Kidney (tissue), 14 donors: ENCODE results near the gene ATP6V1B1. TPM values are rescaled to one million over a fixed set of nuclear protein-coding genes. Genes with fewer than 3 reads are reported as not detected.

Experiments used
- DNase-seq, 5 donors: peaks; one replicate each; pipeline ENCODE4 v3.0.0-alpha.2; 2013 to 2020
- FAIRE-seq: peaks from 2 replicates; lab custom pipeline; 2012; peaks lifted over from hg19 to GRCh38; lab: Jason Lieb, UNC
- H3K27ac ChIP-seq, 2 donors: one replicate each; pipeline ENCODE4 v1.7.0; 2013; ENCODE audit warnings: low read depth in 2 of 2, low read length in 2 of 2, inconsistent platforms in 1 of 2
- H3K27me3 ChIP-seq: one replicate; pipeline ENCODE4 v1.7.1; 2013; ENCODE audit warnings: low read length, inconsistent platforms; ENCODE audit not compliant: control insufficient read depth, insufficient read depth
- H3K36me3 ChIP-seq, 3 donors: one replicate each; pipeline versions ENCODE4 v1.7.0 to v1.7.1; 2013; ENCODE audit warnings: low read length in 3 of 3, control low read depth in 1 of 3, inconsistent platforms in 1 of 3; ENCODE audit not compliant: insufficient read depth in 3 of 3, control insufficient read depth in 2 of 3
- H3K4me1 ChIP-seq, 3 donors: one replicate each; pipeline versions ENCODE4 v1.7.0 to v1.7.1; 2013; ENCODE audit warnings: low read length in 3 of 3, inconsistent platforms in 1 of 3, low read depth in 1 of 3; ENCODE audit not compliant: control insufficient read depth in 2 of 3, insufficient read depth in 2 of 3
- H3K4me3 ChIP-seq, 3 donors: one replicate each; pipeline versions ENCODE4 v1.7.0 to v1.8.1; 2013; ENCODE audit warnings: low read length in 3 of 3, control low read depth in 1 of 3, inconsistent platforms in 1 of 3
- H3K9ac ChIP-seq, 3 donors: one replicate each; pipeline versions ENCODE4 v1.7.0 to v1.7.1; 2013; ENCODE audit warnings: low read length in 3 of 3, control low read depth in 1 of 3, inconsistent platforms in 1 of 3
- H3K9me3 ChIP-seq, 3 donors: one replicate each; pipeline versions ENCODE4 v1.7.0 to v1.7.1; 2013; ENCODE audit warnings: low read length in 3 of 3, control low read depth in 1 of 3, inconsistent platforms in 1 of 3; ENCODE audit not compliant: control insufficient read depth in 2 of 3, insufficient read depth in 1 of 3
- CTCF ChIP-seq: IDR thresholded peaks from 3 replicates; pipeline ENCODE4 v1.5.1; 2012; ENCODE audit warnings: mild to moderate bottlenecking, moderate library complexity, borderline replicate concordance; ENCODE audit not compliant: insufficient read depth; ENCODE audit errors: extremely low read depth
- intact Hi-C: fragments of 100-400 bp; cut with DNase I; formaldehyde crosslinking; loops from one replicate; pipeline ENCODE4 v1.11.1; 2022
- polyA plus RNA-seq: library from polyadenylated mRNA; stranded (reverse); fragments of 350-450 nt; fragmentation: Illumina TruSeq; extraction: RNeasy Lipid Tissue Mini Kit (QIAGEN cat#74804); gene quantifications from one replicate; pipeline ENCODE4 v1.2.3, GENCODE V29; 2014; ENCODE audit warnings: low read depth, low replicate concordance; ENCODE audit not compliant: insufficient read depth
- total RNA-seq: library from RNA; stranded (reverse); fragmentation: NEBNext Ultra II Directional; extraction: Animal tissue kit (Norgen Biotek cat#: 25700); gene quantifications from one replicate; pipeline ENCODE4 v1.2.1, GENCODE V29; 2021
- donor health status: control.
- donor health status: control.
- donor health status: control.
- donor health status: control.
- donor health status: control.
- donor health status: DM: yes; HTN: yes; CAD: no.
- donor health status: Normal renal cell carcinoma (clear cell type).

The ATP6V1B1 gene
- total and polyA plus RNA-seq, 2 donors from 2014 or later = 37.9 to 400 TPM

- H3K4me1 ChIP-seq = peaks cover 0 to under 1% (median 0%) of the 10 kb centered on the region in 3 donors
- no peak overlapping the region for H3K27ac ChIP-seq
- no peaks in the 10 kb centered on the region for H3K9me3 ChIP-seq
- H3K4me3 ChIP-seq = no peak overlapping the region
- DNase-seq = no peak
- intact Hi-C loops = no loop called here
- TF ChIP-seq CTCF = no peak
- no peaks in the 10 kb centered on the region for H3K27me3 ChIP-seq
- FAIRE-seq = no peak
- no peak overlapping the region for H3K9ac ChIP-seq
- peaks cover 0 to 16% (median 12%) of the 10 kb centered on the region in 3 donors for H3K36me3 ChIP-seq
Observed at GRCh38 chr2:70984228-70984575, 48.5 kb downstream of the ATP6V1B1 start.

GRCh38 chr2:70984576-70985282, 49.0 kb downstream of the ATP6V1B1 start:
- FAIRE-seq (no peak), DNase-seq (peak; percentile 42 to 86 (median 67))
- Histone ChIP-seq H3K4me1 (no peaks in the 10 kb centered on the region), H3K9ac (no peak overlapping the region), H3K4me3 (no peak overlapping the region), H3K27ac (no peak overlapping the region), H3K9me3 (no peaks in the 10 kb centered on the region), H3K27me3 (no peaks in the 10 kb centered on the region), H3K36me3 (peaks cover 0 to 19% (median 17%) of the 10 kb centered on the region in 3 donors)
- intact Hi-C loops = no loop called here
- TF ChIP-seq CTCF = peak; percentile 64

- H3K4me1 ChIP-seq = no peaks in the 10 kb centered on the region
- no peak overlapping the region for H3K27ac ChIP-seq
- no peak for FAIRE-seq
- H3K9me3 ChIP-seq = no peaks in the 10 kb centered on the region
- TF ChIP-seq CTCF = no peak
- peaks cover 0 to 19% (median 19%) of the 10 kb centered on the region in 3 donors for H3K36me3 ChIP-seq
- H3K27me3 ChIP-seq = no peaks in the 10 kb centered on the region
- no peak overlapping the region for H3K4me3 ChIP-seq
- intact Hi-C loops = no loop called here
- DNase-seq = peak in 1 of 5 donors; percentile 52
- H3K9ac ChIP-seq = no peak overlapping the region
Observed at GRCh38 chr2:70985283-70985688, 49.6 kb downstream of the ATP6V1B1 start.
